ENCODE results near the gene RBM19. TPM values are rescaled to one million over a fixed set of nuclear protein-coding genes. Genes with fewer than 3 reads are reported as not detected.

The RBM19 gene
- total RNA-seq, 1 donor from 2014 or later, result 13.5 TPM

DNA sequence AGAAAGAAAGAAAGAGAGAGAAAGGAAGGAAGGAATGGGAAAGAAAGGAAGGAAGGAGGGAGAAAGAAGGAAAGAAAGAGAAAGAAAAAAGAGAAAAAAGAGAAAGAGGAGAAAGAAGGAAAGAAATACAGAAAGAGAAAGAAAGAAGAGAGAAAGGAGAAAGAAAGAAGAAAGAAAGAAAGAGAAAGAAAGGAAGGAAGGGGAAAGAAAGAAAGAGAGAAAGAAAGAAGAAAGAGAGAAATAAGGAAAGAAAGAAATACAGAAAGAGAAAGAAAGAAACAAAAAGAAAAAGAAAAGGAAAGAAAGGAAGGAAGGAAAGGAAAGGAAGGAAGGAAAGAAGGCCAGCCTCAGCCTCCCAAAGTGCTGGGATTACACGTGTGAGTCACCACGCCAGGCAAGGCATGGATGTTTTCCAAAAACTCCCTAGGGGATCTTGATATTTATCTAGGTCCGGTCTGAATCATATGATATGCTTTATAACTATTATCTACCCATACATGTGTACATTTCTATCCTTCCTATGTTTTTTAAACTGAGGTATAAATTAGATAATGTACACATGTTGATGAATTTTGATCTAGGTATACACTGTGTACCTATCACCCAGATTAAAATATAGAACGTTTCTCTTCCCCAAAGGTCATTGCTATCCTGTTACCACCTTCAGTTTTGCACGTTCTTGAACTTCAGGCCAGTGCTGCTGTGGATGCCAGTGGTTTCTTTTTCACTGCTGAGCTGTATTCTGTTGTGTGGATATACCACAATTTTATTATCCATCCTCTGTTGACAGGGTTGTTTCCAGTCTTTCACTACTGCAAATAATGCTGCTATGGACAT, 177.9 kb downstream of the RBM19 start:
- DNase-seq (ENCODE audit: low spot score), result no peak
- ATAC-seq, result no peak

DNA sequence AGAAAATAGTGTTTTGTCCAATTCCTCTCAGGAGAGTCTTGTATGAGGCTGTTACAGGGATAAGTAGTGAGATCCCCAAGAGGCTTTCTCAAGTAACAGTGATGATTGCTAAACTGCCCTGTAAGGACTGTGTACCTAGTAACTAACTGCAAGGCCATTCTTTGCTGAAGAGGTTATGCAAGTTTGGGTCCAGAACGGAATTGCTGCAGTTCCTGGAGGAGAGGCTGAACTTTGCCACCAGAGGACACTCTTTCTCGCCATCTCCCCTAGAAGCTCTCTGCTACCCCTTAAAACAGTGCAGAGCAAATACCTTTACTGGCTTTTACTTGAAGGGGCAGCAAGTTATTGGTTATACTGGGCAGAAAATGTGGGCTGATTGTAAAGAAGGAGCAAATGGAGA, 180.0 kb downstream of the RBM19 start:
- ATAC-seq (no peak), DNase-seq (ENCODE audit: low spot score) (no peak)

DNA sequence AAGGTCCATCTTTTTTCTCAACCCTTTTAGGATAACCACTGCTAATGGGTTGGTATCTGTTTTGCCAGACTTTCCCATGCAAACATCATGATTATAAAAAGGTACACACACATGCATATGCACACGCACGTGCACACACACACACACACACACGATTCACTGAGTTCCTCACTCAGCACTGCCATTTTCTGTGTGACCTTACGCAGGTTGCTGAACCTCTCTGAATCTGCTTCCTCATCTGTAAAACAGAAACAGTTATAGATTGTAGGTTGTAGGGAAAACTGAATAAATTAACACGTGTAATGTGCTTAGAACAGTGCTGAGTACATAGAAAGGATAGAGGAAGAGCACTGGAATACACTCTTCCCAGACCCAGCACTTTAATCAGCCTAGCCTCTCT, 182.3 kb downstream of the RBM19 start:
- ATAC-seq, result no peak
- no peak for DNase-seq (ENCODE audit: low spot score)

DNA sequence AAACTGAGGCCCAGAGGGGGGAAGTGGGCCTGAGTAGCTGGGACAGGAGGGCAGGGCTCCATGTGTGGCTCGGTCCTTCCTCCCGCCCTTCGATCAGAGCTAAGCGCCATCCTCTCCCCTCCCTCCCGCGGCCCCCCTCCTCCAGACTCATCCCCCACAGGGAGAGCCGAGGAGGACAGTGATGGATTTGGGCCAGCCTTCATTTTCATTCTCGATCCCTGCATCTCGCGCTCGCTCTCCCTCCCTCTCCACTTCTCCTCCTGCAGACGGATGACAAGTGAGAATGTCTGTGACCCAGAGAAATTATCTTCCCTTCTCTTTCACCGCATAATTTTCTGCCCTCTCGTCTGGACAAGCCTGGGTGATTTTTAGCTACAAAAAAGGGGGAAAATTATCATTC, 183.3 kb downstream of the RBM19 start:
- DNase-seq (ENCODE audit: low spot score), result no peak
- no peak for ATAC-seq

DNA sequence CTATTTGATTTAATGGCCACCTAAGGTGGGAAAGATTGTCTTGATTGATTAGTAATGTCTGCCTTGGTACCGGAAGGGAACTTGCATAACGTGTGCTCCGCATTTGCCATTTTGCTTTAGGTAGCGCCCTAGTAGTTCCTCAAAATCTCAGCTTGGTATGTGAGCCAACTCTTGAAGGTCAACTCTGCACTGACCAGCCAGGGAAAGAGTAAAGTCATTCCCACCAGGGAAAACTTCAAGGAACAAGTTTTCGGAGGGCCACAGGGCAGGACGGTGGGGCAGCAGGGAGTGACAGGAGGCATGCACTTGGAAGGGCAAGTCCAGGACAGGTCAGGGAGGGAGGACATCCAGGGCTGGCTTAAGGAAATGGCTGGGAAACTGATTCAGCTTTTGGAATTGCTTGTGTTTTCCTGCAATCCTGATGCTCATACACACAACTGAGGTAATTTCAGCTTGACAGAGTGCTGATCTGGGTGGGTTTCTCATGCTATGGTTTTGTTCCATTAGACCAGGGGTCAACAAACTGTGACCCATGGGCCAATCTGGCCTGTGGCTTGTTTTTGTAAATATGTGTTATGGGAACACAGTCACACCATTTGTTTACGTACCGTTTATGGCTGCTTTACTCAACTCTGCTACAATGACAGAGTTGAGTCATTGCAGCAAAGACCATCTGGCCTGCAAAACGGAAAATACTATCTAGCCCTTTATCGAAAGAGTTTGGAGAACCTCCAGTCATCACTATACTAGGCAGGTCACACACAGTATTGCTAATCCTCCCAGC, 184.5 kb downstream of the RBM19 start:
- no peak for ATAC-seq
- no peak for DNase-seq (ENCODE audit: low spot score)

DNA sequence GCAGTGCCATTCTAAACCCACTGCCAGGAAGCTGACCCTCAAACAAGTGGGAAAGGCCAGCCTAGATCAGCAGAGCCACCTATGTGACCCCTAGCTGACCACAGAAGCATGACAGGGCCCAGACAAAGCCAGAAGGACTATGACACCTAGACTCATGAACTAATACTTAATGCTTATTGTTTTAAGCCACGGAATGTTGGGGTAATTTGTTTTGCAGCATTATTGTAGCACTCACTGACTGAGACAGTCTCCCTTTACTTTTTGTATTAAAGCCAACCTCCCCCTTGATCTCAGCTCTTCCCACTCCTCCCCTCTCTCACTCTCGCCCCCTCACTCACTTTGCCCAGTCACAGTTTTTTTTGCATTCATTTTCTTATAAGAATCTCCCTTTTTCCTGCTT, 186.4 kb downstream of the RBM19 start:
- DNase-seq (ENCODE audit: low spot score) (no peak), ATAC-seq (no peak)

DNA sequence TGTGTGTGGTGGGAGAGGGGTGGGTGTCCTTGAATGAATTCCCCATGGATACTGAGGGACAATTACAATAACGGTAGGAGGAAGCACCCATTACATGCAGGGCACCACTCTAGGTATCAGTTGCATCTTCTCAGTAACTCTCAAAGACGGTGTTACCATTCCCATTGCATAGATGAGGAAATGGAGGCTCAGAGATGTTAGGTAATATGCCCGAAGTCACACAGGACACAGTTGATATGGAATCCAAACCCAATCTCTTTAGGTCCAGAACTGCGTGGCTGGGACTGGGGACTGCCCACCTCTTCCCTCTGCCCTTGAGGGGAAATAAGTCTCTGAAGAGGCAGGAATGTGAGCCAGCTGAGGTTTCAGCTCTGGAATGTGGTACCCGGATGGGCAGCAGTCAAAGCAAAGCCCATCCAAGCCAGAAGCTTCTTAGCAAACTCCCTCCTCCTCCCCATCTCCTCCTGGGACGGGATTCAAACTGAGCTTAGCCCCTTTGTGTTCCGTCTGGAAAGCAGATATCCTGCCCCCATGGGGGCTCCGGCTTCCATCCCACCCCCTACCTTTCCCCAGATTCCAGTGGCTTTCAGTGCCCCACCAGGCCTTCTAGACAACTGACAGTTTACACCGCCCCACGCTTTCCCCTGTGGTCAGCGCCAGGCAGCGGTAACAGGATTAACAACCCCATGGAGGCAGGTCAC, 187.5 kb downstream of the RBM19 start:
- ATAC-seq, result no peak
- no peak for DNase-seq (ENCODE audit: low spot score)

DNA sequence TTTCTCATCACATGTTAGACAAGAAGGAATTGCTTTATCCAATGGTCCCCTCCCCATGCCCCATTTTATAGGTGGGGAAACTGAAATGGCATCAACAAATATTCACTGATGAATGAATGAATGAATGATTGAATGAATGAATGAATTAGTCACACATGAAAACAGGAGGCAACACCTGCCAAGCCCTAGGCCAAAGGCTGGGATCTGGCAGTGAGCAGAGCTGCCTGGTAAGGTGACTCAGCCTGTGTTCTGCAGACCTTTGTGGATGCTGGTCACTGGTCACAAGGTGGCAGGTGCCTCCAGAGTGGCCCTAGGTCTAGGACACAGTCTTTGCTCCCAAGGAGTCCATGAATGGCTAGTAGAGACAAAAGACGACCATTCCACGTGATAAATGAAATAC, 188.4 kb downstream of the RBM19 start:
- no peak for DNase-seq (ENCODE audit: low spot score)
- ATAC-seq, result no peak

DNA sequence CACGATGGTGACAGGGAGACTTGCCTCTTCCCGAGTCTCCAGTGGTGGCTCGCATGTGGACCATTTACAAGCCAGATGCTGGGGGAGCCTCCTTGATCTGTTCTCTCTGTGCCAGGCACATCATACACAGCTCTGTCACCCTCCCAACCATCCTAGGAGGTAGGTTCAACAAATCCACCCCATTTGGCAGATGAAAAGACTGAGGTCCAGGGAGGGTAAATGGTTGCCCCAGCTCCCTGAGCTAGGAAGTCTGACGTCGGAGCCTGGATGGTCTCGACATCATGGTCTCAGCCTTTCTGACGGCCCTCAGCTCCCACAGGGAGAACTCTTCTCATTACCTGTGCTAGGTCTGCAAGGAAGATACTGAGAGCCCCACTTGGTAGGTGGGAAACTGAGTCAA, 189.6 kb downstream of the RBM19 start:
- ATAC-seq (no peak), DNase-seq (ENCODE audit: low spot score) (no peak)

DNA sequence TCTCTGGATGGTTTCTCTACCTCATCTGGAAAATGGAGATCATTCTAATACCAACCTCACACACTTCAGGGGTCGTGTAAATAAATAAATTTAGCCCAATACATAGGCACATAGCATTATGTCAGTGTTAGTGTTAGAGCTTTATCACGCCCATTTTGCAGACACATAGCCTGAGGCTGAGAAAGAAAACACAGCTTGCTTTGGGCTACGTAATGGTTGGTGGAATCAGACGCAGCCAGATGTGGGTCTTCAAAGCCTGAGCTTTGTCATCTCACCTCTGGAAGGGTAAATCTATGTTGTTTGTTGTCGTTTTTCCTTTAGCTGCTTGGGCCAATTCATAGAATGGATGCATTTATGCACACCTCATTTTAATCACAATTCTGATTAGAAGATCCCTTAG, 191.6 kb downstream of the RBM19 start:
- ATAC-seq (no peak), DNase-seq (ENCODE audit: low spot score) (no peak)

DNA sequence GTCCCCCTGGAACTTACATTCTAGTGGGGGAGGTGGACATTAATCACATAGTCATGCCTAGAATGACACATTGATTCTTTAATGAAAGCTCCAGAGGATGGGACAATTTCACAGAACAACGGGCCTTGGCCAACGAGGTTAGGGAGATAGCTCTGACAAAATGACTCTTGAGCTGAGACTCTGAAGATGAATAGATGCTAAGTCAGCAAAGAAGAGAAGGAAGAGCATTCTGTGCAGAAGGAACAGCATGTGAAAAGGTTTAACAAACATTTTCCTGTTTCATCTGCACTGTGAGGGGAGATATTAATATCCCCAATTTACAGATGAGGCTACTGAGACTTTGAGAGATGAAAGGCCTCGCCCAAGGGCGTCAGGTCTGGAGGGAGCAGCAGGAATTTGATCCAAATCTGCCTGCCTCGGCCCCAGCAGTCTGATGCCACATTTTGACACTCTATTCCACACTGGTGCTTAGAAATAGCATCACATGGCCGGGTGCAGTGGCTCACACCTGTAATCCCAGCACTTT, 193.6 kb downstream of the RBM19 start:
- ATAC-seq, result no peak
- no peak for DNase-seq (ENCODE audit: low spot score)

DNA sequence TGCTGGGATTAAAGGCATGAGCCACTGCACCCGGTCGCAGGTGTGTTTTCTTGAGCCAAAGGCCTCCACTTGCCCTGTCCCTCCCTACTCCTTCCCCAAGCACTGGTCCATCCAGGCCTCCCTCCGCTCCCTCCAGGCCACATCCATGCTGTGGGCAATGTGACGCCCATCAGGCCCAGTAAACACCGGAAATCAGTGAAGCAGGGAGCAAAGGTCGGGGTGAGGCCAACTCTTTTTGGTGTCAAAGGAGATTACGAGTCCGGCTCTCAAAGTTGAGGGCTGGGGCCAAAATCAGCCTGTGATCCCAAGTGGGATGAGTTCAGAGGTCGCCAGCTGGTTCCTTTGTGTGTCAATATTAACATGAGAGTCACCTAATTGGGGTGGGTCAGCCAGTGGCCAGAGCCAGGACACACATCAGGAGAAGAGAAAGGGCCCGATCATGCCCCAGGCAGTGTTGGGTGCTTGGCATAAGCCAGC, 195.7 kb downstream of the RBM19 start:
- DNase-seq (ENCODE audit: low spot score), result peak; percentile 73

DNA sequence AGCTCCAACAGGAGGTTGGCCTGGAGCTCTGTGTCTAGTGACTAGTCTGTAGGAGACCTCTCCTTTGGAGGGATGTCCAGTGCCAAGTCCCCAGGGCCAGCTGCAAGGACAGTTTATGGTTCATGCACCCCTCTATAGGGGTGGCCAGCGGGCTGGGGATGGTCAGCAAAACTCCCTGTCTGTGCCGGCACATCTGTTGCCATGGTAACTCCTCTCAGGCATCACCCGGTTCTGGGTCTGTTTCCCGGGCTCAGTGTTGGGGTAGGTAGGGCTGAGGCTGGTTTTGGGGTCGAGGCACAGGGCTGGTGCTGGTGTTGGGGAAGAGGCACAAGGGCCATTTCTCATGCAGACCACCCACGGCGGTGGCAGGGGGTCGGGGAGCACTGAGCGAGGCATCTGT, 196.8 kb downstream of the RBM19 start:
- ATAC-seq (no peak), DNase-seq (ENCODE audit: low spot score) (no peak)

More for the DNA sequence above, 195.7 kb downstream of the RBM19 start:
- ATAC-seq, result peak; percentile 72

DNA sequence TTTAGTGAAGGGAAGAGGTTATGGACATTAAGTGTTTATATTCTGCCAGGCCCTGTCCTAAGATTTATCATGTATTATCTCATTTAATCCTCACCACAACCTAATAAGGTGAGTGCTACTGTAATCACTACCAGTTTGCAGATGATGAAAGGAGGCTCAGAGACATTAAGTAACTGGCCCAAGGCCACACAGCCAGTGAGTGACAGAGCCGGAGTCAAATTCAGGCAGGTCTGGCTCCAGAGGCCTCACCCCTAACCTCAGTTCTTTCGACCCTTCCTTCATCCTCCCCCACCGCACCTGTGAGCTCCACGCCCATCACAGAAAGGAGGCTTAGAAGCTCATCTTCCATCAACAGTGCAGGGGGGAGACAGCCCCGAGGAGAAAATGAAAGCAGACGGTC, 197.3 kb downstream of the RBM19 start:
- DNase-seq (ENCODE audit: low spot score), result no peak
- no peak for ATAC-seq

DNA sequence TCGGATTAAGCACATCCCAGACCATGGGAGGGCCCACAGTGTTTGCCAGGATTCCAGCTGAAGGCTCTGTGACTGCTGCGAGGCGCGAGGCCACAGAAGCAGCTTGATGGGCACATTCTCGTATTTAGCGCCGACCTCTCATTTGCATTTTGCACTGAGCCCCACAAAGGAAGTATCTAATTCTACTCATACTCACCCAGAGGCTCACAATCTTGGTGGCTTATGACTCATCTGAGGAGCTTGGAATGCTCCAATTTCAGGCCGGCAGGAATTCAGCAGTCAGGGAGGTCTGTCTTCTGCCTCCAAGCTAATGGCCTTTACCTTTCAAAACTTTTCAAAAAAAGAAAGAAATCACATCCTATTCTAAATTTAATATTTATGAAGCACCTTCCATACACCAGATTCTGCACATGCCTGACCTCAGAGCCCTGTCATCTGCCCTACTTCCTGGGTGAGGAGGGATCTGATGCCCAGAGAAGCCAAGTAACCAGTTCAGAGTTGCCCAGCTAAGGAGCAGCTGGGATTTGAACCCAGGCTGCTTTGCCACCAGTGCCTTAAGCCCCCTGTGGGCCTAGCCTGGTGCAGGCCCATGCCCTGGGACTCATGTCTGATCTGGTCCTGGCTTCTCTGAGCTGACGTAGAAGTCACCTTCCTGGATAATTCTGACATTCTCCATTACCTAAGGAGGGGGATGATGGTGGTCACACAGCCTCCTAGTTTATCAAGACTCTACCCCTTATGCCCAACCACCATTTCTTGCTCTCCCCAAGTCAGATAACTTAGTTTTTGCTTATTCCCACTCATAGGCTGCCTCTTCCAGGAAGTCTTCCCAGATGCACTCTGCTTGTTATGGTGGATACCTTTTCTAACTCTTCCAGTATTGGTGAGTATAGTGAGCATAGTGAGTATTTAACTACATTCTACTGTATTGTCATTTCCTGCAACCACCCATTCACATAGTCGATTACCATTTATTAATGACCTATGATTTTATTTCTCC, 198.9 kb downstream of the RBM19 start:
- ATAC-seq (no peak), DNase-seq (ENCODE audit: low spot score) (no peak)

Measured in left lobe of liver (tissue), 2 donors.